HCT116 (cell line): Measurements from ENCODE around the gene RHCE. TPM values are rescaled to one million over a fixed set of nuclear protein-coding genes. Genes with fewer than 3 reads are reported as not detected.

Experiments used
- ATAC-seq: fragments of 200-7000 bp; cut with Tn5 transposase; 2 replicates; pipeline ENCODE4 v1.9.1; 2020; ENCODE audit warnings: mild to moderate bottlenecking, moderate library complexity
- BruUV-seq: library from RNA; stranded (reverse); fragments of 400-500 nt; replicated peaks from 2 replicates; lab custom pipeline; 2021; lab: Mats Ljungman, UMichigan
- CTCF ChIA-PET: fragments of 300-600 bp; sonication (Branson Sonifier 250); formaldehyde crosslinking; loops from one replicate; lab custom pipeline; 2021; ENCODE audit warnings: antibody characterized with exemption; lab: Charles Lee
- POLR2A ChIA-PET: fragments of 300-600, 350-600 bp; sonication (Branson Sonifier 250); formaldehyde crosslinking; loops from one replicate; lab custom pipeline; 2021; ENCODE audit warnings: antibody characterized with exemption; lab: Charles Lee
- RAD21 ChIA-PET, 2 experiments: fragments of 300-600 bp; sonication (Branson Sonifier 250); formaldehyde crosslinking; loops; one replicate each; lab custom pipeline; 2023; ENCODE audit warnings: low total read pairs in 2 of 2; ENCODE audit not compliant: uncharacterized antibody in 2 of 2, unreplicated experiment in 2 of 2, low non-redundant PET in 1 of 2; lab: Charles Lee
- DNase-seq: peaks from one replicate; pipeline ENCODE4 v3.0.0-alpha.2; 2010; ENCODE audit warnings: low read depth, low spot score
- H2AFZ ChIP-seq: fragments of 200-600 bp; shearing (Covaris generic), sonication (generic); 2 replicates; pipeline ENCODE4 v1.6.1; 2017; ENCODE audit warnings: low read depth, mixed run types, mixed read lengths, antibody characterized with exemption, low read length; ENCODE audit not compliant: poor library complexity, severe bottlenecking
- H3K27ac ChIP-seq: 2 replicates; pipeline ENCODE4 v1.5.1; 2012; ENCODE audit warnings: low read depth, low read length
- H3K27me3 ChIP-seq: fragments of 200-600 bp; sonication (generic); 2 replicates; pipeline ENCODE4 v1.6.1; 2016; ENCODE audit warnings: mixed run types, low read length, mixed read lengths; ENCODE audit not compliant: insufficient read depth
- H3K36me3 ChIP-seq, 2 experiments: fragments of 200-500 bp in 1 of 2; fragments of 200-600 bp in 1 of 2; sonication (Bioruptor generic) in 1 of 2; sonication (generic) in 1 of 2; 2 replicates each; pipeline versions ENCODE4 v1.5.1 to v1.6.1; 2014 to 2016; ENCODE audit warnings: low read length in 2 of 2, inconsistent platforms in 1 of 2, mixed read lengths in 1 of 2, mixed run types in 1 of 2; ENCODE audit not compliant: insufficient read depth in 2 of 2, control insufficient read depth in 1 of 2
- H3K4me1 ChIP-seq, 2 experiments: fragments of 200-600 bp in 1 of 2; sonication (generic) in 1 of 2; 2 replicates each; pipeline versions ENCODE4 v1.5.1 to v1.6.1; 2012 to 2017; ENCODE audit warnings: low read length in 2 of 2, inconsistent platforms in 1 of 2, mild to moderate bottlenecking in 1 of 2, mixed read lengths in 1 of 2, mixed run types in 1 of 2, moderate library complexity in 1 of 2; ENCODE audit not compliant: insufficient read depth in 2 of 2, control insufficient read depth in 1 of 2
- H3K4me2 ChIP-seq: fragments of 200-600 bp; sonication (generic); 2 replicates; pipeline ENCODE4 v1.6.1; 2017; ENCODE audit warnings: mixed run types, low read length, mixed read lengths
- H3K4me3 ChIP-seq, 2 experiments: fragments of 200-600 bp in 1 of 2; sonication (generic) in 1 of 2; replicated peaks in 1 of 2; 2 replicates each; pipeline ENCODE4 v1.5.1; 2011 to 2016; ENCODE audit warnings: low read length in 2 of 2, control low read depth in 1 of 2, low read depth in 1 of 2, mild to moderate bottlenecking in 1 of 2, mixed read lengths in 1 of 2, mixed run types in 1 of 2
- H3K79me2 ChIP-seq: fragments of 200-600 bp; sonication (generic); 2 replicates; pipeline ENCODE4 v1.6.1; 2017; ENCODE audit warnings: mild to moderate bottlenecking, mixed run types, low read length, moderate library complexity, mixed read lengths; ENCODE audit not compliant: insufficient read depth
- H3K9ac ChIP-seq: fragments of 200-600 bp; sonication (generic); 2 replicates; pipeline ENCODE4 v1.6.1; 2016; ENCODE audit warnings: low read length, mixed read lengths
- H3K9me2 ChIP-seq: fragments of 200-600 bp; sonication (generic), shearing (Covaris generic); 2 replicates; pipeline ENCODE4 v1.6.1; 2017; ENCODE audit warnings: mixed run types, mild to moderate bottlenecking, moderate library complexity; ENCODE audit not compliant: insufficient read depth
- H3K9me3 ChIP-seq, 2 experiments: fragments of 200-500 bp in 1 of 2; fragments of 200-600 bp in 1 of 2; sonication (Bioruptor generic) in 1 of 2; sonication (generic) in 1 of 2; 2 replicates each; pipeline ENCODE4 v1.6.1; 2014 to 2017; ENCODE audit warnings: low read length in 2 of 2, mixed read lengths in 2 of 2, inconsistent platforms in 1 of 2, low read depth in 1 of 2, mild to moderate bottlenecking in 1 of 2, mixed run types in 1 of 2, moderate library complexity in 1 of 2; ENCODE audit not compliant: control insufficient read depth in 1 of 2, insufficient read depth in 1 of 2
- H4K20me1 ChIP-seq: fragments of 200-600 bp; sonication (generic), shearing (Covaris generic); 2 replicates; pipeline ENCODE4 v1.6.1; 2017; ENCODE audit warnings: mixed run types, mild to moderate bottlenecking, moderate library complexity; ENCODE audit not compliant: insufficient read depth
- CBX3 ChIP-seq: IDR thresholded peaks from 2 replicates; pipeline ENCODE4 v1.6.1; 2012; ENCODE audit warnings: low read depth
- CEBPB ChIP-seq: IDR thresholded peaks from 2 replicates; pipeline ENCODE4 v1.6.1; 2012; ENCODE audit warnings: low read depth
- CTCF ChIP-seq, 3 experiments: fragments of 200-600 bp in 1 of 3; sonication (generic) in 1 of 3; IDR thresholded peaks in 2 of 3; conservative IDR thresholded peaks in 1 of 3; 2 replicates each; pipeline ENCODE4 v1.5.1; 2012 to 2017; ENCODE audit warnings: low read depth in 2 of 3, low read length in 2 of 3, antibody characterized with exemption in 1 of 3, borderline replicate concordance in 1 of 3, control low read depth in 1 of 3, mild to moderate bottlenecking in 1 of 3, mixed read lengths in 1 of 3, mixed run types in 1 of 3, moderate library complexity in 1 of 3; ENCODE audit not compliant: insufficient read depth in 1 of 3
- ELF1 ChIP-seq: IDR thresholded peaks from 2 replicates; pipeline ENCODE4 v1.6.1; 2012; ENCODE audit warnings: low read depth, borderline replicate concordance
- EZH2 ChIP-seq: fragments of 200-600 bp; sonication (generic); IDR thresholded peaks from 2 replicates; pipeline ENCODE4 v1.6.1; 2017; ENCODE audit warnings: antibody characterized with exemption, mixed run types
- FOSL1 ChIP-seq: IDR thresholded peaks from 2 replicates; pipeline ENCODE4 v1.6.1; 2012; ENCODE audit warnings: low read depth
- MAX ChIP-seq: IDR thresholded peaks from 2 replicates; pipeline ENCODE4 v1.6.1; 2012
- POLR2A ChIP-seq: IDR thresholded peaks from 2 replicates; pipeline ENCODE4 v1.7.0; 2011; ENCODE audit warnings: borderline replicate concordance; ENCODE audit not compliant: insufficient read depth, insufficient read length; ENCODE audit errors: extremely low read depth
- SIN3A ChIP-seq: IDR thresholded peaks from 2 replicates; pipeline ENCODE4 v1.6.1; 2012; ENCODE audit warnings: low read depth
- SRF ChIP-seq: IDR thresholded peaks from 2 replicates; pipeline ENCODE4 v1.6.1; 2012; ENCODE audit warnings: low read depth
- TCF7L2 ChIP-seq: IDR thresholded peaks from 2 replicates; pipeline ENCODE4 v1.7.0; 2011; ENCODE audit warnings: borderline replicate concordance, inconsistent platforms; ENCODE audit not compliant: insufficient read depth, insufficient read length; ENCODE audit errors: extremely low read depth
- YY1 ChIP-seq: IDR thresholded peaks from 2 replicates; pipeline ENCODE4 v1.6.1; 2011; ENCODE audit warnings: low read length, low read depth, moderate library complexity, mild to moderate bottlenecking; ENCODE audit not compliant: insufficient replicate concordance; ENCODE audit errors: extremely low read depth
- ZBTB33 ChIP-seq: IDR thresholded peaks from 2 replicates; pipeline ENCODE4 v1.6.1; 2011; ENCODE audit warnings: mild to moderate bottlenecking, low read length, moderate library complexity; ENCODE audit not compliant: insufficient replicate concordance; ENCODE audit errors: extremely low read depth
- ZNF274 ChIP-seq: fragments of 200-500 bp; sonication (Bioruptor generic); IDR thresholded peaks from 2 replicates; pipeline ENCODE4 v1.6.1; 2014; ENCODE audit warnings: mild to moderate bottlenecking, low read depth, low read length, inconsistent platforms
- intact Hi-C: fragments of 100-400 bp; cut with micrococcal nuclease; formaldehyde crosslinking; loops from 2 replicates; pipeline ENCODE4 v1.10.0; 2022
- total RNA-seq: library from RNA; stranded (reverse); gene quantifications from one replicate; pipeline ENCODE4 v1.2.1, GENCODE V29; 2021; ENCODE audit not compliant: unreplicated experiment

RHCE gene
- total RNA-seq, 1 experiment from 2014 or later: 0.64 TPM

- POLR2A ChIA-PET: no interaction called here
- H3K4me1 ChIP-seq: peaks cover 41 to 51% of the 10 kb centered on the region in 2 experiments
- no peak for ATAC-seq
Observed at GRCh38 chr1:25347556-25347955, 73.1 kb downstream of the RHCE start.

More at GRCh38 chr1:25347556-25347955, 73.1 kb downstream of the RHCE start:
- no peaks in the 10 kb centered on the region for H3K27me3 ChIP-seq
- BruUV-seq: no TSS peak
- TF ChIP-seq CEBPB: no peak
- TF ChIP-seq SRF: no peak
- no peak for TF ChIP-seq SIN3A
- TF ChIP-seq ELF1: no peak
- TF ChIP-seq MAX: no peak
- no peak for TF ChIP-seq YY1
- TF ChIP-seq CBX3: no peak
- no peak for TF ChIP-seq POLR2A
- no peak for TF ChIP-seq ZNF274
- TF ChIP-seq FOSL1: no peak
- TF ChIP-seq TCF7L2: no peak
- TF ChIP-seq ZBTB33: no peak
- no peak for TF ChIP-seq CTCF (IDR thresholded peaks at IDR 0.05 in 2 of 3, conservative IDR thresholded peaks at IDR 0.05 in 1 of 3; ENCODE audit: borderline replicate concordance in 1 of 3, insufficient read depth in 1 of 3, low read depth in 2 of 3, low read length in 2 of 3)
- no peak for TF ChIP-seq EZH2
- TF ChIP-seq, all 23 proteins: peak for 0
- Histone ChIP-seq H3K27ac (no peak overlapping the region), H2AFZ (no peak overlapping the region), H3K36me3 (peaks cover 3 to 5% of the 10 kb centered on the region in 2 experiments; a peak in 1 of 4 replicates), H3K9me2 (no peaks in the 10 kb centered on the region), H3K9me3 (no peaks in the 10 kb centered on the region), H4K20me1 (peaks cover 2% of the 10 kb centered on the region; the same call in 1 of the 2 replicates), H3K4me2 (no peak overlapping the region), H3K79me2 (peaks cover 19% of the 10 kb centered on the region; the same call in 1 of the 2 replicates), H3K4me3 (no peak overlapping the region), H3K9ac (no peak overlapping the region)
- ChIA-PET RAD21 (no interaction called here), CTCF (no interaction called here)
- DNase-seq: no peak
- intact Hi-C loops: no loop called here
